22Rv1 (cell line): Measurements from ENCODE around the gene DPYSL5.
"Not testable (repeated sequence)": the region's sequence is repeated elsewhere in the genome, so short reads cannot be mapped to it uniquely, and the experiment has no call there.

Experiments
- H3K27ac ChIP-seq: fragments of 450-650 bp; 2 replicates; pipeline ENCODE4 v1.5.1; 2017
- ZFX ChIP-seq: fragments of 450-650 bp; IDR thresholded peaks from 2 replicates; pipeline ENCODE4 v1.6.1; 2017; ENCODE audit warnings: antibody characterized with exemption, borderline replicate concordance
- TF ChIP-seq, protein P1 (sequence below): fragments of 450-650 bp; IDR thresholded peaks from 2 replicates; pipeline ENCODE4 v1.5.1; 2017; ENCODE audit warnings: mild to moderate bottlenecking

DPYSL5 gene

DNA sequence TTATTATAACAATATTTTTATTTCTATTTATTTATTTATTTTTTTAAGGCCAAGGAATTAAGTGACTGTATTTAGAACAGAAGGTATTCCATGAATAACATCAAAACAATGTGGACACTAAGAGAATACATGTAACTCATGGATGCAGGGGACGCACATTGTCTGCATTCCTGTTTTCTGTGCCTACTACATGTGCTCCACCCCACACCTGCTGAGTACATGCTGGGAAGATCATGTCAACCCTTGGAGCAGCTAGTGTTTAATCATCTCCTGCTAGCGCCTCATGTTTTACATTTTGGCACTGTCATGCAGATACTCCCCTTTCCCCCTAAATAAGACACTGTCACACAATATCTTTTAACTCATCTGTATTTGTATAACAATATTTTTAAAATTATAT, 29.3 kb downstream of the DPYSL5 start:
- TF ChIP-seq ZFX: no peak
- TF ChIP-seq, protein P1, sequence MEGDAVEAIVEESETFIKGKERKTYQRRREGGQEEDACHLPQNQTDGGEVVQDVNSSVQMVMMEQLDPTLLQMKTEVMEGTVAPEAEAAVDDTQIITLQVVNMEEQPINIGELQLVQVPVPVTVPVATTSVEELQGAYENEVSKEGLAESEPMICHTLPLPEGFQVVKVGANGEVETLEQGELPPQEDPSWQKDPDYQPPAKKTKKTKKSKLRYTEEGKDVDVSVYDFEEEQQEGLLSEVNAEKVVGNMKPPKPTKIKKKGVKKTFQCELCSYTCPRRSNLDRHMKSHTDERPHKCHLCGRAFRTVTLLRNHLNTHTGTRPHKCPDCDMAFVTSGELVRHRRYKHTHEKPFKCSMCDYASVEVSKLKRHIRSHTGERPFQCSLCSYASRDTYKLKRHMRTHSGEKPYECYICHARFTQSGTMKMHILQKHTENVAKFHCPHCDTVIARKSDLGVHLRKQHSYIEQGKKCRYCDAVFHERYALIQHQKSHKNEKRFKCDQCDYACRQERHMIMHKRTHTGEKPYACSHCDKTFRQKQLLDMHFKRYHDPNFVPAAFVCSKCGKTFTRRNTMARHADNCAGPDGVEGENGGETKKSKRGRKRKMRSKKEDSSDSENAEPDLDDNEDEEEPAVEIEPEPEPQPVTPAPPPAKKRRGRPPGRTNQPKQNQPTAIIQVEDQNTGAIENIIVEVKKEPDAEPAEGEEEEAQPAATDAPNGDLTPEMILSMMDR: no peak

DNA sequence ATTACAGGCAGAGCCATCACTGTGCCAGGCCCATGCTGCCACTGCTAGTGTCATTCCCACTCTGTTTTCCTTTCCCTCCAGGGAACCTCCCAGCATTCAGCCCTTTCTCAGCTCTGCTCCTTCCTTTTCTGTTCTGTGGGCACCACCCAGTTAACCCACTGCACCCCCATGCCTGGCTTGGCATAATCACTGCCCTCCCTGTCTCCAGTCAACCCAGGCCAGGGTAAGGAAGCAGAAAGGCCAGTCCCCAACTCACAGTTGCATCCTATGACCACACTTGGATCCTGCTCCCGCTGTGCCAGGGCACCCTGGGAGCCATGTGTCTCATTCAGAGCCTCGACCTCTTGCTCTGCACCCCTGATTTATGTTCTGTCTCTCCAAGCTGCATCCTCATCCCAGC, 32.2 kb downstream of the DPYSL5 start:
- no peak overlapping the region for H3K27ac ChIP-seq
- TF ChIP-seq ZFX: no peak
- TF ChIP-seq, protein P1: no peak

More for the DNA sequence above, 29.3 kb downstream of the DPYSL5 start:
- H3K27ac ChIP-seq: no peak overlapping the region

DNA sequence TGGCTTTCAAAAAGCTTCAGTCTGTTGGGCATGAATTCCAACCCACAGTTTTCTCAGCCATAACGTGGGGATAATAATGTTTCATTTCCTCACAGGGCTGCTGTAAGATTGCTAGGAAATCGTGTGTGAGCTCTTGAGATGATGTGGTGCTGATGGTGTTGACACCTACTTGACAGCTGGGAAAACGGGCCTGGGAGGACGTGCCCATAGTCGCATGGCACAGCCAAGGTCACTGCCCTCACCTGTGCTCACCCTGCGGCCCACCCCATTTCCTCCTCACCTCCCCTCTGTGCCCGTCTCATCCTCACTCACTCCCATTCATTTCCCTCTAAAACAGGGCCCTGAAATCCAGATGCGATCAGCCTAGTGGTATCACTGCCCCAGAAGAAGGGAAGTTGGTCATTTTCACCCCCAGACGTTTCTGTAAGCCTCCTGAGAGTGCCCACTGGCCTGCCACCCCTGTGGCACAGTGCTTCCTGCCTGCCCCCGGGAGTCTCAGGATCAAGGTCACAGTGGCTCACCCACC, 33.0 kb downstream of the DPYSL5 start:
- TF ChIP-seq ZFX: no peak
- TF ChIP-seq, protein P1: no peak

DNA sequence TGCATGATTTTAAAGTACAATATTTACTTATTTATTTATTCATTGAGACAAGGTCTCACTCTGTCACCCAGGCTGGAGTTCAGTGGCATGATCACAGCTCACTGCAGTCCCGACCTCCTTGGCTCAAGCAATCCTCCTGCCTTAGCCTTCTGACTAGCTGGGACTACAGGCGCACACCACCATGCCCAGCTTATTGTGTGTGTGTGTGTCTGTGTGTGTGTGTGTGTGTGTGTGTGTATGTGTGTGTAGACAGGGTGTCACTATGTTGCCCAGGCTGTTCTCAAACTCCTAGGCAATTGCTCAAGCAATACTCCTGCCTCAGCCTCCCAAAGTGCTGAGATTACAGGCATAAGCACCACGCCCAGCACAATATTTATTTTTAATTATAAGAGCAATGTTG, 34.3 kb downstream of the DPYSL5 start:
- H3K27ac ChIP-seq: not testable (repeated sequence)

More for the DNA sequence above, 33.0 kb downstream of the DPYSL5 start:
- H3K27ac ChIP-seq: no peak overlapping the region

DNA sequence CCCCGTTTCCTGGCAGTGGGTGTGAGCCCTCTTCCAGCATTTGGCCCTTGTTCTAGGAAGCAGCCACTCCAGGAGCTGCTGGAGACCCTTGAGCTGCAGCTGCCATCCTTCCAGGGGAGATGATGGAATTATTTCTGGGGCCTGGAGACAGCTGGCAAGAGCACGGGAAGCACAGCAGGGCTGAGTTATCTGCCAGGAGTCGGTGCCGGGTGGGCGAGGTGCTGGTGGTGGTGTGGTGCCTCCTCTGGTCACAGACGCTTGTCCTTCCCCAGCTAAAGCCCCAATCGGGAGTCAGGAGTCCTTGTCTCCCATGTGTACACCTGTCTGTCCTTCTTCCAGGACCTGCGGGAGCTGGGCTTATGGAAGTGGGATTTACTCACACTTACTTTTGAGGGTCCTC, 36.0 kb downstream of the DPYSL5 start:
- H3K27ac ChIP-seq: no peak overlapping the region
- TF ChIP-seq, protein P1: no peak
- no peak for TF ChIP-seq ZFX

DNA sequence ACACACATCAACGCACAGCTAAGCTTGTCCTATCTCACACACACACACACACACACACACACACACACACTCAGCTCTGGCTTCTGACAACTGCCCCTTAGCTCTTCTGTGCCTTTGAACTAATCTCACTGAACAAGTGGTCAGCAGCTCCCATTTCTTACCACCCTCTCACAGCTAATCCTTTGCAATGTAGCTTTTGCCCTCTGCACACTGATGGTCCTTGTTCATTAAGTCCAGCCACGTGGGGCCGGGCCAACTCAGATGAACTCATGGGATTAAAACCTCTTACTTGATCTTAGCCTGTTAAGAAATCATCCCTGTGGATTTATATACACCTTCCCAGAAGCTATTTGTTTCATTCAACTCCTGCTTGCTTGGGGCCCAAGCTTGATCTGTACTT, 36.6 kb downstream of the DPYSL5 start:
- H3K27ac ChIP-seq: no peak overlapping the region
- TF ChIP-seq, protein P1: no peak
- TF ChIP-seq ZFX: no peak

DNA sequence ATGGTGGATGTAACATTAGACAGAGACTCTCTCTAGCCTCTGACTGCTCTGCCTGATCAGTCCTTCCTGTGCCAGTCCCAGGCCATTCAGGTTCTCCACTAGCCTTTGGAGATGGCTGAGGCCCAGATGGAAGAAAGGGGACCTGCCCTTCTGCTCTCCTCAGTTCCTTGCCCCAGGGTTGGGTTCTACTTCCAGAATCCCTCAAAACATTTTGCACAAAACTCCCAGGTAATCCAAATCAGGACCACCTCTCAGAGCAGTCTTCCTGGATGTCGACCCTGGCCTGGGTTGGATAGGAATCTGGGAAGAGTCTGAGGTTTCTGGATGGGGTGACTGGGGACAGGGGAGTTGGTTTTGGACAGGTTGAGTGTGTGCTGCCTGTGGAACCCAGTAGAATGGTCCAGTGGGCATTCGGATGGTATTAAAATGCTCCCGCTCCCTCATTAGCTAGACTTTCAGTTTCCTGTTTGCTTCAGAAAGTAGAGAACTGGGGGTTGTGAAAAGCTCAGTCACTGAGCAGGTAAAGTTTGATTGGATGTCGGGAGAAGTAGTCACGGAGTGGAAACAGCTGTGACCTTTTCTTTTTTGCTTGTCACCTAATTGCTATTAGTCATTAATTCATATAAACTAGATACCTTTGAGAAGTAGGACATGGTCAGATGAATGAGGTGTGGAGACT, 37.9 kb downstream of the DPYSL5 start:
- no peak overlapping the region for H3K27ac ChIP-seq

More for the DNA sequence above, 37.9 kb downstream of the DPYSL5 start:
- no peak for TF ChIP-seq ZFX
- TF ChIP-seq, protein P1: no peak
